HG02678 (cell line): ENCODE results near the gene SIX5.
"Not testable (repeated sequence)": the region's sequence is repeated elsewhere in the genome, so short reads cannot be mapped to it uniquely, and the experiment has no call there.

ENCODE experiments used
- ATAC-seq: cut with Tn5 transposase; IDR thresholded peaks from one replicate; pipeline ENCODE4 v1.9.1; 2021; ENCODE audit warnings: mild to moderate bottlenecking, moderate library complexity; ENCODE audit not compliant: unreplicated experiment

SIX5 gene

DNA sequence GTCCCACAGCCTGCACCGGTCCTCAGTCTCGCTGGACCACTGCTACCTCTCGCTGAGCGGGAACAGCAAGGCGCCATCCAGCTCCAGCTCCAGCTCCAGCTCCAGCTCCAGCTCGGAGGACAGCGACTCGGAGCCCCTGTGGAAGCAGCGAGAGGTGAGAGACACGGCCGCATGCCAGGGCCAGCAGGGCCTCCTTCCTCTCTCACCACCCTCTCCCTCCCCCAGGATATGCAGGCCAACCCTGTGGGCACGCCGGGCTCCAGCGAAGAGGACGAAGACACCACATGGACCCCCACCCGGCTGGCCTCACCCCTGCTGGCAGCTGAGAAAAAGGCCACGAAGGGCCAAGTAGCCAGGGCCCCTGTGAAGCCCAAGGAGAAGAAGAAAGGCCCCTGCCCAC, 7.3 kb downstream of the SIX5 start:
- no peak for ATAC-seq

DNA sequence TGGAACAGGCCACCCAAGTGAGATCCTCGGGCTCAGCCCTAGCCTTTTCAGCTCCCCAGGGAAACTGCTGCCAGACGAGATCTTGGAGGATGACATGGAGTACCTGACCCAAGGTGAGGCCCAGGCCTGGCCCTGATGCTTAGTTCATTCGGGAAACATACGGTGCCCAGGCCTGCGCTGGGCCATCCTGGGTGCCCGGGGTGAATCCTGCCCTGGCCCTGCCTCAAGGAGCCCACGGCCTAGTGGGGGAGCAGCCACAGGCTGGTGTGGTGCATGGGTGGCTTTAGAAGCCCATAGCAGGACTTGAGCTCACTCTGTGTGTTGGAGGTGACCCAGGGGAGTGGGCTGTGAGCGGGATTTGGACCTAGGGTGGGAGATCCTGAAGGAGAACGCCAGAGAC, 10.1 kb downstream of the SIX5 start:
- no peak for ATAC-seq

DNA sequence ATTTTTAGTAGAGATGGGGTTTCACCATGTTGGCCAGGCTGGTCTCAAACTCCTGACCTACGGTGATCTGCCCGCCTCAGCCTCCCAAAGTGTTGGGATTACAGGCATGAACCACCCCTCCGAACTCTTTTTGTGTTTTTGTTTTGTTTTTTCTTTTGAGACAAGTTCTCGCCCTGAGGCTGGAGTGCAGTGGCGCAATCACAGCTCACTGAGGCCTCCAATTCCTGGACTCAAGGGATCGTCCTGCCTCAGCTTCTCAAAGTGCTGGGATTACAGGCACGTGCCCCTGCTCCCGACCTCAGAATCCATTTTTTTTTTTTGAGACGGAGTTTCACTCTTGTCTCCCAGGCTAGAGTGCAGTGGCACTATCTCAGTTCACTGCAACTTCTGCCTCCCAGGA, 11.4 kb downstream of the SIX5 start:
- no peak for ATAC-seq

DNA sequence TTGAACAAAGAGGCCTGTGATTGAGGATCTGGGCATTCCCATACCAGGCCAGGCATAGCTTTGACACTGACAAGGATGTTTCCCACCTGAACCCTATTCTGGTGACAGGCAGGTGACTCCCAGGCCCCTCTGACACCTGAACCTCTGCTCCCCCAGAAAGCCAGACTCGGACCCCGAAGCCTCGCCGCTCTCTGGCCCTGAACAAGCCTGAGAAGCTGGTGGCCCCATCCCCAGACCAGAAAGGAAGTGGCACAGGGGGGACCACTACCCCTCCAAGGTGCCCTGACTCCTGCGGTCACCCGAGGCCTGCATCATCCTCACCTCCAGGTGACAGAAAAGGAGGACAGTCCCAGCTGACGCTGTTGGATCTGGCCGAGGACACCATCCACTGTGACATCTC, 14.7 kb downstream of the SIX5 start:
- no peak for ATAC-seq

DNA sequence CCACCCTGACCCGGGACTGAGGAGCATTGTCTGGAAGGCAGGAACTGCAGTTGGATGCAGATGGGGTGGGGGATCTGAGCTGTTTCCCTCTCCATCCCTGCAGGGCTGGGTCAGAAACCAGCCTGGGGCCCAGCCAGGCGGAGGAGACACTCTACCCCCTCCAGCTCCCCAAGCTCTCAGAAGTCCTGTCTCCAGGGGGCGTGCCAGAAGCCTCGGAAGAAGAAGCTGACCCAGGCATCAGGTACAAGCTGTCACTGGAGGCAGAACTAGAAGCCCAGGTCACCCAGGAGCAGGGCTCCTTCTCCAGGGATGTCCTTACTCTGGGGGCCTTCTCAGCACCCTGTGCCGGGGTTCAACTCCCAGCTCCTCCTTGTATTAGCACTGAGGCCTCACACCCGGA, 15.5 kb downstream of the SIX5 start:
- ATAC-seq: no peak

DNA sequence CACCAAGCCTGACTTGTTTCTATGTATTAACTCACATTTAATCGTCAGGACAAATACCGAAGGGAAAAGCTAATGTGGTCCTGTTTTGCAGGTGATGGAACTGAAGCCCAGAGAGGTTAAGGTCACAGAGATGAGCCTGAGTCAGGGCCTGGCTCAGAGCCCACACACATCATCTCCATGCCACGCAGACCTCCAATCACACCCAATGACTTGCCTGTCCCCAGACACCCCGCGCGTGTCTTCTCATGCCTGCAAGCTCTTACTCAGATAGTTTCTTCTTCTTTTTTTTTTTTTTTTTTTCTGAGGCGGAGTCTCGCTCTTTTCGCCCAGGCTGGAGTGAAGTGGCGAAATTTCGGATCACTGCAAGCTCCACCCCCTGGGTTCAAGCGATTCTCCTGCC, 16.4 kb downstream of the SIX5 start:
- ATAC-seq: no peak

DNA sequence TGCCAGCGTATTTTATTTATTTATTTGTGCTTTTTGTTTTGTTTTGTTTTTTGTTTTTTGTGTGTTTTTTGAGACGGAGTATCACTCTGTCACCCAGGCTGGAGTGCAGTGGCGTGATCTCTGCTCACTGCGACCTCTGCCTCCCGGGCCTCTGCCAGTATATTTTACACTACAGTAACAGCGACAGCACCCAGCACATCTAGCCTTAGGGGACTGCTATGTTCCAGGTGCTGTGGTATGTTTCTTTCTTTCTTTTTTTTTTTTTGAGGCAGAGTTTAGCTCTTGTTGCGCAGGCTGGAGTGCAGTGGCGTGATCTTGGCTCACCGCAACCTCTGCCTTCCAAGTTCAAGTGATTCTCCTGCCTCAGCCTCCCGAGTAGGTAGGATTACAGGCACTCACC, 17.6 kb downstream of the SIX5 start:
- not testable (repeated sequence) for ATAC-seq

DNA sequence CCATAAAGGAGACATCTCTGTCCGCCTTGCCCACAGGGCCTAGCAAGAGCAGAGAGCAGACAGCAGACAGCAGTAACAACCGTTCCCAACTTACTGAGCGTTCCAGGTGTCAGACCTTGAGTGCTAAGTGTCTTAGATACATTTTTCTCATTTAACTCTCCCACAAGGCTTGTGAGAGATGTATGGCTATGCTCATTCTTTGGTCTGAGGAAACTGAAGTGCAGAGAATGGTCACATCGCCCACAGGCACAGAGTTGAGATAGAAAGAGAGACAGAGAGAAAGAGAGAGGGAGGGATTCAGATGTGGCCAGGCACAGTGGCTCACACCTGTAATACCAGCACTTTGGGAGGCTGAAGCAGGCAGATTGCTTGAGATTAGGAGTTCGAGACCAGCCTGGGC, 21.5 kb downstream of the SIX5 start:
- ATAC-seq: no peak

DNA sequence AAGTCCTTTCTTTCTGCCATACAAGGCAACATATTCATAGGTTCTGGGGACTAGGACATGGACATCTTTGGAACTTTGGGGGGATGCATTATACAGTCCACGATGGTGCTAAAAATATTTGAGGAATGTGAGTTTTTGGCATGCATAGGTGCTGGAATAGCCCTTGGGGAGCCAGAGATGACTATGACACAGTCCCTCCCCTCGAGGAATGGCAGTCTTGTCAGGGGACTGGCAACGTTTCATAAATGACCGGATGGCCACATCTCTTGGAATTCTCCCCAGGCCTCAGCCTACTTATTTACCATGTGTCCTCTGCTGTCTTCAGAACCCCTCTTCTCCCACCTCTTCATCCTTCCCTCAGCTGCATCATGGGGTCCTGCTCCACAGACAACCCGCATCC, 22.2 kb downstream of the SIX5 start:
- no peak for ATAC-seq

DNA sequence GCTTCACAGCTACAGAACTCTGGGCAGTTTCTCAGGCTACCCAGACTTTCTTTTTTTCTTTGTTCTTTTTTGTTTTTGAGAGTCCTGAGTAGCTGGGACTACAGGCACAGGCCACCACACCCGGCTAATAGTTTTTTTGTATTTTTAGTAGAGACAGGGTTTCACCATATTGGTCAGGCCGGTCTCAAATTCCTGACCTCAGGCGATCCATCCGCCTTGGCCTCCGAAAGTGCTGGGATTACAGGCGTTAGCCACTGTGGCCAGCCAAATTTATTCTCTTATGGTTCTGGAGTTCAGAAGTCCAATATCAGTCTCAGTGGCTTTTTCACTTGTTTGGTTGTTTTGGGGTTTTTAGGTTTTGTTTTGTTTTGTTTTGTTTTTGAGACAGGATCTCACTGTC, 23.4 kb downstream of the SIX5 start:
- ATAC-seq: no peak

DNA sequence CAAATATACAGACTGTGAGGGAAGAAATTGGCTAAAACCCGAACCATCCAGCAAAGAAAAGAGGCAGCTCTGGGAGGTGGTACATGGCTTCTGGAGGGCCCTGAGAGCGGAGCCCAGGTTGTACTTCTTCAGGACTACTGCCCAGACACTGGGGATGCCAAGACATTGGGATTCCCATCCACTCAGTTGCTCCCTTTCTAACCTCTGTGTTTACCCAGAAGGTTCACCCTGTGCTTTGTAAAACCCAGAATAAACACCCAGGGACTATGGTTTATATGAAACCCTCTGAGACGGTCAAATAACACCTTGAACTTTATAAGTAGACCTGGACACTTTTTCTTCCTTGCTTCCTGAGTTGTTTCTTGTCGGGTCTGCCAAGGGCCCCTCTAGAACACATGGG, 26.1 kb downstream of the SIX5 start:
- no peak for ATAC-seq

DNA sequence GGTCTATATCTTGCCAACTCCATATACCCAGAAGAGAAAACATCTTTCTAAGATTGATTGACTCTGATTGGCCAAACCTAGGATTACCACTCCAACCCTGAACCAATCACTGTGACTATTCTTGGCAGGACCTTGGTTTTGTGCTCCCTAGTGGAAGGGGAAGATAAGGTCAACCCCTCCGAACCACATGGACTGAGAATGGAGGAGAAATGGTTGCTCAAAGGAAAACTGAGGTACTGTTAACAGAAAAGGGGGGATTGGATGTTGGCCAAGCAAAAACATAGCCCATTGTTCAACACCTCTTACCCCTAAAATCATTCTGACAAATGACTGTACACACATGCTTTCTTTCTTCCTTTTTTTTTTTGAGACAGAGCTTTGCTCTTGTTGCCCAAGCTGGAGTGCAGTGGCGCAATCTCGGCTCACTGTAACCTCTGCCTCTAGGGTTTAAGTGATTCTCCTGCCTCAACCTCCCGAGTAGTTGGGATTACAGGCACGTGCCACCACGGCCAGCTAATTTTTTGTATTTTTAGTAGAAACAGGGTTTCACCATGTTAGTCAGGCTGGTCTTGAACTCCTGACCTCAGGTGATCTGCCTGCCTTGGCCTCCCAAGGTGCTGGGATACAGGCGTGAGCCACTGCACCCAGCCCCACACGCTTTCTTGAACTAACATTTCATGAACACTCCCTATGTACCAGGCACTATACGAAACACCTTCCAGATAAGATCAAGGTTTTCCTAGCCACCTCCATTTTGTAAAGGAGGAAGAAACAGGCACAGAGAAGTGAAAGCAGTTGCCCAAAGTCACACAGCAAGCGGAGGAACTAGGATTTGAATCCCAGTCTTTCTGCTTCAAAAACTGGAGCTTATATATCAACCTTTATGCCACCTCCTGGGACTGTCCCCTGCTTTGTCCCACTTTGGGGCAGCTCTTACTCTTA, 29.3 kb downstream of the SIX5 start:
- ATAC-seq: no peak

DNA sequence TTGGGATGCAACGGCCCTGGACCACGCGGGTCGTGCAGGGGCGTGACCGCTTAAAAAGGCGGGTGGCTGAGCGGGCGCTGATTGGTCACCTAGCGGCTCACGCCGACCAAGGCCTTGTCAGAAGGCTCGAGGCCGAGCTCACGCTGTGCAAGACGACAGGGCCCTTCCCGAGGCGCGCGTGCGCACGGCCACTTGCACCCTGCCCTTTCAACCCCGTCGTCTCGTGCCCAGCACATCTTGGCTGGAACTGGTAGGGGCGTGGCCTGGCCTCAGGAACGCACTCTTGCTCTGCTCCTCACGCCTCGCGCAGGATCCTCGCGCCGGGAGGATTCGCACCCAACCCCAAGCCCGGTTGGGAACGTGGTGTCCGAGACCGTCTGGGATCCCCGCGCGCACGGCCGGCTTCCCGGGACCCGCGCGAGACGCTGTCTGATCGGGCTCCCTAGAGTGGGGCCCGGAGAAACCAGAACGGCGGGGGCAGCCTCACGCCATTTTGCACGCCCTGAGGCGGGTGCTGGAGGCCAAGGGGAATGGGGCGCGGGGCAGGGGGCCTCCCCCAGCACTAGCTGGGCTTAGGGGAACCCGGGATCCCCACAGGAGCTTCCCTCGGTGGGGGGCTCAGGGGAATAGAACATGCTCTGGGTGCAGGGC, 35.8 kb downstream of the SIX5 start, which contains the start of gene MEIOSIN:
Gene MEIOSIN, plus strand, starts transcription at position 280 of the 651 bp plus-strand sequence. CDS start 1,938 bp downstream, outside the sequence.
- ATAC-seq: no peak

DNA sequence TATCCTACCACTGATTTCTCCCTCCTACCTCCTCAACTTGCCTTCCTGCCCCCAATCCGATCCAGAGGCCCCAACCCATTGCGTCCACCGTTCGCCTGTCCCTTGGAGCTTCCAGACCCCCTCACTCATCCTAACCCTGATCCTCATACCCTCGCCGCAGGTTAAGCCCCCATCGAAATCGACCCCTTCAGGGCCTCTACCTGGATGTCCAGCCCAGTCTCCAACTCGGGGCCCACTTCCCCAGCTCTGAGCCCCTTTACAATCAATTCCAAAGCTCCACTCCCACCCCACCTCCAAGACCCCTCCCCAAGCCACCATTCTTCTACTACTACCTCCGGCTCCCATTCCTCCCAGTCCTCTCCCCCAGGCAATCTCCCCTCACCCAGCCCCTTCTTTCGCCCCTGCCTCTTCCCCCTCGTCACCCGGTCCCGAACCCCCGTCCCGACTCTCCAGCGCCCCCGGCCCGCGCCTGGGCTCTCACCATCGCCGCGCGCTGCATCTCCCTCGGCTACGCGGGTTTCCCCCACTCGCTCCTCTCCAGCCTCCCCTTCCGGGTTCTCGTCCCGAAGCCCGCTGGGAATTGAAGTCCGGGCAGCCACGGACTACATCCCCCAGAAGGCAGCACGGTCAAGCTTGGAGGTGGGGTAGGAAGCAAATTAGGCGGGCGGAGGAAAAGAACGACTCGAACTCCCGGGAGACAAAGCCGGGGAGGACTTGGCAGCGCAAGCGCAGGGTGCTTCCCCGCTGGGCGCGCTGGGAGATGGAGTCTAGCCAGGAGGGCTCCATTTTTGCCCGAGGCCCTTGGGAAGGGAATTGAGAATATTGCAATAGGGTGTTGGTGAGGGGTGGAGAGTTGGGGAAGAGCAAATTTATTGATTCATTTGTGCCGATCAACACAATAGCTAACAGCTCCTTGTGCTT, 38.4 kb downstream of the SIX5 start, which contains the start of gene FBXO46:
Gene FBXO46, minus strand, starts transcription at position 529 of the 921 bp plus-strand sequence. CDS start 17,401 bp downstream, outside the sequence.
- ATAC-seq: peak; percentile 91

DNA sequence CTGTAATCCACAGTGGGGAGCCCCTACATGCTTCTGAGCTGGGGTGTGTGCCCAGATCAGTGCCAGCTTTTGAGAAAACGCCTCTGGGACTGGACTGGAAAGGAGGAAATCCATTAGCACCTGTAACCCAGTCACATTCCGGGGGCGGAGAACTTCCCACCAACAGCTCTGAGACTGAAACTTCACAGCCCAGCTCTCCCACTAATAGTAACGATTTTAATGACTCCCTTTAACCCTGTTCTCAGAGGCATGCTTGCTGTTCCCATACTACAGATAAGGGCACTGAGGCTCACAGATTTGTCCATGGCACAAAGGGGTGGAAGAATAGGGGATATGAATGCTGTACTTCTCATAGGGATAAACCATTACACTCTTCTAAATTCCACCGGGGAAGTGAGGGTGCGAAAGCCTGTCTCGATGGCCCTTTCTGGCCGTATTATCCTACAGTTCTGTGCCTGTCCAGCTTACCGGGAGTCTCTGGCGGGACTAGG, 39.2 kb downstream of the SIX5 start:
- ATAC-seq: no peak

DNA sequence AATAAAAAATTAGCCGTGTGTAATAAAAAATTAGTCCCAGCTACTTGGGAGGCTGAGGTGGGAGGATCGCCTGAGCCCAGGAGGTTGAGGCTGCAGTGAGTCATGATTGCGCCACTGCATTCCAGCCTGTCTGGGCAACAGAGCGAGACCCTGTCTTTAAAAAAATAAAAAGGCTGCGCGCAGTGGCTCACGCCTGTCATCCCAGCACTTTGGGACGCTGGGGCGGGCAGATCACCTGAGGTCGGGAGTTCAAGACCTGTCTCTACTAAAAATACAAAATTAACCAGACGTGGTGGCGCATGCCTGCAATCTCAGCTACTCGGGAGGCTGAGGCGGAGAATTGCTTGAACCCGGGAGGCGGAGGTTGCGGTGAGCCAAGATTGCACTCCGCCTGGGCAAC, 40.4 kb downstream of the SIX5 start:
- ATAC-seq: not testable (repeated sequence)

DNA sequence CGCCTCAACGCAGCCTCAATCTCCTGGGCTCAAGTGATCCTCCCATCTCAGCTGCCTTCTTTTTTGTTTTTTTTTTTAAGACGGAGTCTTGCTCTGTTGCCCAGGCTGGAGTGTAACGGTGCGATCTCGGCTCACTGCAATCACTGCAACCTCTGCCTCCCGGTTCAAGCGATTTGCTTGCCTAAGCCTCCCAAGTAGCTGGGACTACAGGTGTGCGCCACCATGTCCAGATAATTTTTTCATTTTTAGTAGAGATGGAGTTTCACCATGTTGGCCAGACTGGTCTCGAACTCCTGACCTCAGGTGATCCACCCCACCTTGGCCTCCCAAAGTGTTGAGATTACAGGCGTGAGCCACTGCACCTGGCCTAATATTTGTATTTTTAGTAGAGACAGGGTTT, 49.0 kb downstream of the SIX5 start:
- not testable (repeated sequence) for ATAC-seq

DNA sequence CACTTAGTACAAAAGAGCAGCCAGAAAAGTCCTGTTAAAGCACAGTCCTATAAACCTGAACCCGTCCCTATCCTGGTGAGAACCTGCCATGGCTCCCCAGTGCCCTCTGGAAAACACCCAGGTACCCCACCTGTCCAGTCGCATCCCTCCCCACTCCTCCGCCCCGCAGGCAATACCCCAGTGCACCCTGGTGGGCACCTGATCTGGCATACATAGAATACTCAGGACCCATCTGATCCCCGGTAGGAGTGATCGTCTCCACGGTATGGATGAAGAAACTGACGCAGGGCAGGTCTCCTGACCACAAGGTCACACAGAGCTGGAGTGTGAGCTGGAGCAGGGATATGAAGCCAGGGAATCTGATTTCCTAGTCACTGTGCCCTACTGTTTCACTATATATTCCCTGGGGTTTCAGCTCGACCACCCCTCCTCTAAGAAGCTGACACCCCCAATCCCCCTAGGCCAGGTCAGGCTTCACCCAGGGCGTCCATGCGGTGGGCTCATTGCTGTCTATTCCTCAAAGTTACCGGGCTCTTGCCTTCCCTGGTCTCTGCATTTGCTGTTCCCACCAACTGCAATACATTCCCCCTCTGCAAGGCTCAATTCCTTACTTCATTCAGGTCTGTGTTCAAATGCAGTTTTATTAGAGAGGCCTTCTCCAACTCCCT, 50.9 kb downstream of the SIX5 start:
- ATAC-seq: no peak

DNA sequence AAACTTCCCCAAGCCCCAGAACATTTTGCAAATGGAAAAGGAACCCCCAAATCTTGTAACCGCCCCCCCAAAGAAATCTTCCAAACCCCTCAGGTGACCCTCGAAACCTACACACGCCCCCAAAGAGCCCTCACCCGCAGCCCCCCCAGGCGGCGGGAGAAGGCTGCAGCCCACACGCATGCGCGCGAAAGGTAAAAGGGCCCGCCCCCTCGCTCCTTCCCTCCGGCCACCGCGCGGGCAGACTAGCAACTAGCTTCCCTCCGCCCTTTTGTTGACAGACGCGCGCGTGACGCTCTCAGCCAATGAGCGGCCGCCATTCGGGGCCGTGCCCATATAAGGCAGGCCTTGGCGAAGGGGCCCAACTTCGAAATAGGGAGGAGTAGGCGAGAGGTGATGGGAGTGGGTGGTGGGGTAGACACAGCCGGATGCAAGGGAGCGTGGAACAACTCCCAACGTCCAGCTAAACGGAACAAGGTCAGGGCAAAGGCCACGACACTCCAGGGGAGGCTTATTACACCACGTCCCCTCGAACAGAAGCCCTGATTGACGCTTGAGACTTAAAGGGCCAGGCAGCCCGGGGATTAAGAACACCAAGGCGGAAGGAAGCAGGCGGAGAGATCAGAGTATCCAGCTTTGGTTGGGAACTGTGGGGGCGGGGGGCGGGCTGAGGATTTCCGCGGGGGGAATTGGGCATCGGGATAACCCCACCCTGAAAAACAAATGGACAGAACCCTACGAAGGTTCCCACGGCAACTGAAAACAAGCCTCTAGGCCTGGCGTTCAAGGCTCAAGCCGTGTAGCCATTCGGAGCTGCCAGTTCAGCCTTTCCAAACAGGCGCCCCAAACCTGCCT, 51.7 kb downstream of the SIX5 start:
- peak; percentile 93 for ATAC-seq
